Measurements from ENCODE around the gene KNTC1. TPM values are rescaled to one million over a fixed set of nuclear protein-coding genes. Genes with fewer than 3 reads are reported as not detected.

KNTC1 gene
- total RNA-seq, 1 experiment from 2014 or later, result 111 TPM

- H3K27me3 ChIP-seq (replicated peaks; ENCODE audit: insufficient read depth, low read depth, low read length, poor library complexity), result no peaks in the 10 kb centered on the region
- CTCF ChIA-PET, result no interaction called here
- peak overlapping the region; percentile 77 for H3K4me3 ChIP-seq (ENCODE audit: low read depth, low read length, poor library complexity, severe bottlenecking)
- DNase-seq (ENCODE audit: low spot score), result no peak
- intact Hi-C loops (cut with micrococcal nuclease; ENCODE audit: unreplicated experiment), result loop anchor here (5.0 kb wide), 1 partner anchor 224 kb away; the partner anchor contains the start of gene DENR
- peaks cover 15% of the 10 kb centered on the region for H3K4me1 ChIP-seq (ENCODE audit: insufficient read depth, low read length, poor library complexity, severe bottlenecking)
- H3K27ac ChIP-seq (ENCODE audit: low read depth, low read length, poor library complexity, severe bottlenecking), result peak overlapping the region; percentile 97
- POLR2A ChIA-PET (ENCODE audit: low non-redundant PET), result no interaction called here
- BruUV-seq (replicated peaks), result no TSS peak
- H3K36me3 ChIP-seq (ENCODE audit: insufficient read depth, low read length, poor library complexity, severe bottlenecking), result peaks cover 46% of the 10 kb centered on the region
- TF ChIP-seq EZH2 (IDR thresholded peaks at IDR 0.05; ENCODE audit: borderline replicate concordance, low read depth, low read length, poor library complexity, severe bottlenecking), result no peak
- TF ChIP-seq, protein P1, sequence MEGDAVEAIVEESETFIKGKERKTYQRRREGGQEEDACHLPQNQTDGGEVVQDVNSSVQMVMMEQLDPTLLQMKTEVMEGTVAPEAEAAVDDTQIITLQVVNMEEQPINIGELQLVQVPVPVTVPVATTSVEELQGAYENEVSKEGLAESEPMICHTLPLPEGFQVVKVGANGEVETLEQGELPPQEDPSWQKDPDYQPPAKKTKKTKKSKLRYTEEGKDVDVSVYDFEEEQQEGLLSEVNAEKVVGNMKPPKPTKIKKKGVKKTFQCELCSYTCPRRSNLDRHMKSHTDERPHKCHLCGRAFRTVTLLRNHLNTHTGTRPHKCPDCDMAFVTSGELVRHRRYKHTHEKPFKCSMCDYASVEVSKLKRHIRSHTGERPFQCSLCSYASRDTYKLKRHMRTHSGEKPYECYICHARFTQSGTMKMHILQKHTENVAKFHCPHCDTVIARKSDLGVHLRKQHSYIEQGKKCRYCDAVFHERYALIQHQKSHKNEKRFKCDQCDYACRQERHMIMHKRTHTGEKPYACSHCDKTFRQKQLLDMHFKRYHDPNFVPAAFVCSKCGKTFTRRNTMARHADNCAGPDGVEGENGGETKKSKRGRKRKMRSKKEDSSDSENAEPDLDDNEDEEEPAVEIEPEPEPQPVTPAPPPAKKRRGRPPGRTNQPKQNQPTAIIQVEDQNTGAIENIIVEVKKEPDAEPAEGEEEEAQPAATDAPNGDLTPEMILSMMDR (conservative IDR thresholded peaks at IDR 0.05; ENCODE audit: low read depth, low read length), result no peak
- no peaks in the 10 kb centered on the region for H3K9me3 ChIP-seq (ENCODE audit: low read depth, low read length, poor library complexity, severe bottlenecking)
These were observed 1.5 kb downstream of the KNTC1 start for GRCh38 chr12:122528582-122528981.

DNA sequence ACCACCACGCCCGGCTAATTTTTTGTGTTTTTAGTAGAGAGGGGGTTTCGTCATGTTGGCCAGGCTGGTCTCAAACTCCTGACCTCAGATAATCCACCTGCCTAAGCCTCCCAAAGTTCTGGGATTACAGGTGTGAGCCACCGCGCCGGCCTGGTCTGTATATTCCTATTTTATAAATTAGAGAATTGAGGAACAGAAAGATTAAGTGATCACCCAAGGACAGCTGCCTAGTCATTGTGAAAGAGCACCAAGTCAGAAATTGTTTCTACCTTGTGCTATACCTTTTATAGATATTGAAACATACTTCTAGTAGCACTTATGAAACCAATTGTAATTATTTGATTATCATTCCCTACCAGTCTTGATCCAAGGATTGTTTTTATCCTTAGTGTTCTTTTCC lies 1.9 kb downstream of the KNTC1 start:
- Histone ChIP-seq H3K27me3 (replicated peaks; ENCODE audit: insufficient read depth, low read depth, low read length, poor library complexity) (no peaks in the 10 kb centered on the region), H3K4me3 (ENCODE audit: low read depth, low read length, poor library complexity, severe bottlenecking) (no peak overlapping the region), H3K9me3 (ENCODE audit: low read depth, low read length, poor library complexity, severe bottlenecking) (no peaks in the 10 kb centered on the region), H3K36me3 (ENCODE audit: insufficient read depth, low read length, poor library complexity, severe bottlenecking) (peaks cover 47% of the 10 kb centered on the region), H3K4me1 (ENCODE audit: insufficient read depth, low read length, poor library complexity, severe bottlenecking) (peaks cover 11% of the 10 kb centered on the region), H3K27ac (ENCODE audit: low read depth, low read length, poor library complexity, severe bottlenecking) (no peak overlapping the region)
- POLR2A ChIA-PET (ENCODE audit: low non-redundant PET), result interaction anchor here (0.7 kb wide), 1 partner anchor 159 kb away, joined by 3 read pairs; no protein-coding TSS in a partner anchor
- no TSS peak for BruUV-seq (replicated peaks)
- DNase-seq (ENCODE audit: low spot score), result no peak
- TF ChIP-seq, protein P1 (conservative IDR thresholded peaks at IDR 0.05; ENCODE audit: low read depth, low read length), result no peak
- no peak for TF ChIP-seq EZH2 (IDR thresholded peaks at IDR 0.05; ENCODE audit: borderline replicate concordance, low read depth, low read length, poor library complexity, severe bottlenecking)
- intact Hi-C loops (cut with micrococcal nuclease; ENCODE audit: unreplicated experiment), result loop anchor here (5.0 kb wide), 1 partner anchor 223 kb away; the partner anchor contains the start of gene DENR
- CTCF ChIA-PET, result no interaction called here

- Histone ChIP-seq H3K4me3 (ENCODE audit: low read depth, low read length, poor library complexity, severe bottlenecking) (no peak overlapping the region), H3K36me3 (ENCODE audit: insufficient read depth, low read length, poor library complexity, severe bottlenecking) (peaks cover 72% of the 10 kb centered on the region), H3K27me3 (replicated peaks; ENCODE audit: insufficient read depth, low read depth, low read length, poor library complexity) (no peaks in the 10 kb centered on the region), H3K4me1 (ENCODE audit: insufficient read depth, low read length, poor library complexity, severe bottlenecking) (no peaks in the 10 kb centered on the region), H3K27ac (ENCODE audit: low read depth, low read length, poor library complexity, severe bottlenecking) (no peak overlapping the region), H3K9me3 (ENCODE audit: low read depth, low read length, poor library complexity, severe bottlenecking) (no peaks in the 10 kb centered on the region)
- ChIA-PET POLR2A (ENCODE audit: low non-redundant PET) (no interaction called here), CTCF (no interaction called here)
- intact Hi-C loops (cut with micrococcal nuclease; ENCODE audit: unreplicated experiment), result no loop called here
- no peak for DNase-seq (ENCODE audit: low spot score)
- TF ChIP-seq, protein P1 (conservative IDR thresholded peaks at IDR 0.05; ENCODE audit: low read depth, low read length), result no peak
- TF ChIP-seq EZH2 (IDR thresholded peaks at IDR 0.05; ENCODE audit: borderline replicate concordance, low read depth, low read length, poor library complexity, severe bottlenecking), result no peak
- no TSS peak for BruUV-seq (replicated peaks)
These were observed 6.8 kb downstream of the KNTC1 start for GRCh38 chr12:122533856-122534255.
